A673 (cell line): Measurements from ENCODE around the gene FUBP3.

Experiments
- EZH2 ChIP-seq: fragments of 200-600 bp; sonication (generic); IDR thresholded peaks from 2 replicates; pipeline ENCODE4 v1.6.1; 2017; ENCODE audit warnings: borderline replicate concordance, low read depth, mild to moderate bottlenecking, mixed read lengths, antibody characterized with exemption, low read length; ENCODE audit not compliant: poor library complexity, severe bottlenecking
- TF ChIP-seq, protein P1 (sequence below): fragments of 300-800, 200-600 bp; sonication (generic); conservative IDR thresholded peaks from 2 replicates; pipeline ENCODE4 v1.5.1; 2017; ENCODE audit warnings: low read depth, mild to moderate bottlenecking, antibody characterized with exemption, low read length, moderate library complexity, mixed read lengths

- TF ChIP-seq, protein P1, sequence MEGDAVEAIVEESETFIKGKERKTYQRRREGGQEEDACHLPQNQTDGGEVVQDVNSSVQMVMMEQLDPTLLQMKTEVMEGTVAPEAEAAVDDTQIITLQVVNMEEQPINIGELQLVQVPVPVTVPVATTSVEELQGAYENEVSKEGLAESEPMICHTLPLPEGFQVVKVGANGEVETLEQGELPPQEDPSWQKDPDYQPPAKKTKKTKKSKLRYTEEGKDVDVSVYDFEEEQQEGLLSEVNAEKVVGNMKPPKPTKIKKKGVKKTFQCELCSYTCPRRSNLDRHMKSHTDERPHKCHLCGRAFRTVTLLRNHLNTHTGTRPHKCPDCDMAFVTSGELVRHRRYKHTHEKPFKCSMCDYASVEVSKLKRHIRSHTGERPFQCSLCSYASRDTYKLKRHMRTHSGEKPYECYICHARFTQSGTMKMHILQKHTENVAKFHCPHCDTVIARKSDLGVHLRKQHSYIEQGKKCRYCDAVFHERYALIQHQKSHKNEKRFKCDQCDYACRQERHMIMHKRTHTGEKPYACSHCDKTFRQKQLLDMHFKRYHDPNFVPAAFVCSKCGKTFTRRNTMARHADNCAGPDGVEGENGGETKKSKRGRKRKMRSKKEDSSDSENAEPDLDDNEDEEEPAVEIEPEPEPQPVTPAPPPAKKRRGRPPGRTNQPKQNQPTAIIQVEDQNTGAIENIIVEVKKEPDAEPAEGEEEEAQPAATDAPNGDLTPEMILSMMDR: no peak
- no peak for TF ChIP-seq EZH2
Measured at GRCh38 chr9:130668196-130668595, 88.8 kb downstream of the FUBP3 start.
